CD14-positive monocyte (primary cell): ENCODE measurements around the gene GFRAL. TPM values are rescaled to one million over a fixed set of nuclear protein-coding genes. Genes with fewer than 3 reads are reported as not detected.

Experiments
- DNase-seq, 3 donors: peaks; one replicate each; pipeline ENCODE4 v3.0.0-alpha.2; 2011 to 2022
- H2AFZ ChIP-seq: 2 replicates; pipeline ENCODE4 v1.6.0; 2012; ENCODE audit warnings: mild to moderate bottlenecking, low read depth, low read length, inconsistent platforms; ENCODE audit not compliant: insufficient read depth, poor library complexity, severe bottlenecking
- H3K27ac ChIP-seq, 2 donors: 1 replicate in 1 of 2; 2 replicates in 1 of 2; pipeline ENCODE4 v1.5.1; 2012 to 2013; ENCODE audit warnings: low read length in 2 of 2, control low read depth in 1 of 2, inconsistent platforms in 1 of 2, low read depth in 1 of 2, mild to moderate bottlenecking in 1 of 2
- H3K27me3 ChIP-seq, 2 donors: one replicate each; pipeline versions ENCODE4 v1.6.0 to v1.6.1; 2011 to 2013; ENCODE audit warnings: low read length in 2 of 2; ENCODE audit not compliant: control insufficient read depth in 2 of 2, insufficient read depth in 2 of 2
- H3K36me3 ChIP-seq, 2 donors: replicated peaks in 1 of 2; 1 replicate in 1 of 2; 2 replicates in 1 of 2; pipeline versions ENCODE4 v1.5.1 to v1.6.1; 2012 to 2013; ENCODE audit warnings: low read length in 2 of 2, control low read depth in 1 of 2, inconsistent platforms in 1 of 2, mild to moderate bottlenecking in 1 of 2; ENCODE audit not compliant: insufficient read depth in 2 of 2, control insufficient read depth in 1 of 2
- H3K4me1 ChIP-seq, 2 donors: 1 replicate in 1 of 2; 2 replicates in 1 of 2; pipeline versions ENCODE4 v1.5.1 to v1.6.1; 2012 to 2013; ENCODE audit warnings: low read length in 2 of 2, control low read depth in 1 of 2, inconsistent platforms in 1 of 2, mild to moderate bottlenecking in 1 of 2, moderate library complexity in 1 of 2; ENCODE audit not compliant: insufficient read depth in 2 of 2, control insufficient read depth in 1 of 2
- H3K4me2 ChIP-seq: replicated peaks from 2 replicates; pipeline ENCODE3; 2012; ENCODE audit warnings: low read length, moderate library complexity, mild to moderate bottlenecking; ENCODE audit not compliant: poor library complexity, severe bottlenecking; ENCODE audit errors: extremely low read depth
- H3K4me3 ChIP-seq, 3 experiments: fragments of 200-600 bp in 1 of 3; sonication (generic) in 1 of 3; replicated peaks in 1 of 3; 1 replicate in 2 of 3; 2 replicates in 1 of 3; pipeline ENCODE4 v1.5.1; 2011 to 2013; ENCODE audit warnings: low read length in 3 of 3, mild to moderate bottlenecking in 3 of 3, control low read depth in 2 of 3, low read depth in 2 of 3, inconsistent platforms in 1 of 3, moderate library complexity in 1 of 3
- H3K79me2 ChIP-seq: 2 replicates; pipeline ENCODE4 v1.6.0; 2012; ENCODE audit warnings: mild to moderate bottlenecking, control low read depth, inconsistent platforms, low read length, moderate library complexity; ENCODE audit not compliant: insufficient read depth
- H3K9ac ChIP-seq: 2 replicates; pipeline ENCODE4 v1.6.0; 2017; ENCODE audit warnings: low read length, mild to moderate bottlenecking; ENCODE audit not compliant: insufficient read depth, poor library complexity, severe bottlenecking
- H3K9me3 ChIP-seq, 2 donors: replicated peaks in 1 of 2; 1 replicate in 1 of 2; 2 replicates in 1 of 2; pipeline versions ENCODE4 v1.5.1 to v1.6.1; 2012 to 2013; ENCODE audit warnings: low read length in 2 of 2, control low read depth in 1 of 2; ENCODE audit not compliant: control insufficient read depth in 1 of 2, insufficient read depth in 1 of 2
- H4K20me1 ChIP-seq: 2 replicates; pipeline ENCODE4 v1.6.0; 2012; ENCODE audit warnings: mild to moderate bottlenecking, low read length, control low read depth, moderate library complexity; ENCODE audit not compliant: insufficient read depth
- H3K27ac Mint-ChIP-seq, 7 donors: one replicate each; pipeline ENCODE4 v1.8.0; 2020; ENCODE audit warnings: mild to moderate bottlenecking in 7 of 7, mixed read lengths in 7 of 7, moderate library complexity in 6 of 7, inconsistent platforms in 2 of 7
- H3K27me3 Mint-ChIP-seq, 3 donors: one replicate each; pipeline ENCODE4 v1.8.0; 2021 to 2022; ENCODE audit warnings: low read depth in 3 of 3, mild to moderate bottlenecking in 3 of 3, mixed read lengths in 3 of 3, moderate library complexity in 3 of 3, inconsistent platforms in 1 of 3
- H3K36me3 Mint-ChIP-seq, 2 donors: one replicate each; pipeline ENCODE4 v1.8.0; 2020; ENCODE audit warnings: mixed read lengths in 2 of 2, inconsistent platforms in 1 of 2, mild to moderate bottlenecking in 1 of 2
- H3K4me1 Mint-ChIP-seq: one replicate; pipeline ENCODE4 v1.8.0; 2020; ENCODE audit warnings: mild to moderate bottlenecking, mixed read lengths
- H3K4me3 Mint-ChIP-seq, 2 donors: one replicate each; pipeline ENCODE4 v1.8.0; 2020; ENCODE audit warnings: mild to moderate bottlenecking in 2 of 2, mixed read lengths in 2 of 2, moderate library complexity in 1 of 2
- H3K9me3 Mint-ChIP-seq, 7 donors: one replicate each; pipeline ENCODE4 v1.8.0; 2020 to 2022; ENCODE audit warnings: mixed read lengths in 7 of 7, mild to moderate bottlenecking in 6 of 7, moderate library complexity in 6 of 7, inconsistent platforms in 2 of 7
- CTCF ChIP-seq: fragments of 200-600 bp; IDR thresholded peaks from one replicate; pipeline ENCODE4 v1.8.0; 2022; ENCODE audit warnings: antibody characterized with exemption, mild to moderate bottlenecking
- WGBS: methylation state at CpG from one replicate; pipeline ENCODE4 v1.1.5; 2013; ENCODE audit warnings: missing lambda C conversion rate; ENCODE audit not compliant: insufficient coverage; 5-methylcytosine and 5-hydroxymethylcytosine counted together
- intact Hi-C, 2 donors: fragments of 100-400 bp; cut with micrococcal nuclease; formaldehyde crosslinking; loops; one replicate each; pipeline versions ENCODE4 v1.15.0 to v1.15.1; 2023
- polyA plus RNA-seq, 3 donors: library from polyadenylated mRNA; depleted of rRNA in 1 of 3; unstranded in 2 of 3; stranded (reverse) in 1 of 3; fragments of 300-500 nt in 2 of 3; fragments of >200 nt in 1 of 3; fragmentation: Illumina TruSeq in 2 of 3; gene quantifications; 1 replicate in 2 of 3; 2 replicates in 1 of 3; pipeline ENCODE4 v1.2.3, GENCODE V29; 2012 to 2021

The GFRAL gene
- polyA plus RNA-seq, 3 donors = not detected

DNA sequence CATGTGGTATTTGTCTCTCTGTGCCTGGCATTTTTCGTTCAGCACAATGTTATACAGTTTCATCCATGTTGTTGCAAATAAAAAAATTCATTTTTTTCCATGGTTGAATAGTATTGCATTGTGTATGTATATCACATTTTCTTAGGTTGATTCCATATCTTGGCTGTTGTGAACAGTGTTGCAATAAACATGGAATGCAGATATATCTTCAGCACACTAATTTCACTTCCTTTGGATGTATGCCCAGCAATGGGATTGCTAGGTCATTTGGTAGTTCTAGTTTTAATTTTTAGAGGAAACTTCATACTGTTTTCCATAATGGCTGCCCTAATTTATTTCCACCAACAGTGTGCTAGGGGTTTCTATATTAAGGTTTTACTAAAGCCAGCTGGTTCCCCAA, 52.6 kb downstream of the GFRAL start:
- Histone ChIP-seq H3K9me3 (no peaks in the 10 kb centered on the region), H3K36me3 (no peaks in the 10 kb centered on the region), H3K27ac (no peak overlapping the region), H3K4me2 (no peak overlapping the region), H3K4me3 (no peak overlapping the region), H2AFZ (no peak overlapping the region), H4K20me1 (no peaks in the 10 kb centered on the region), H3K4me1 (no peaks in the 10 kb centered on the region), H3K9ac (no peak overlapping the region), H3K79me2 (no peaks in the 10 kb centered on the region), H3K27me3 (no peaks in the 10 kb centered on the region)
- no peak overlapping the region for H3K27ac Mint-ChIP-seq
- no peak for DNase-seq
- intact Hi-C loops = no loop called here
- no peak overlapping the region for H3K4me3 Mint-ChIP-seq
- H3K9me3 Mint-ChIP-seq = peaks cover 0 to 6% (median 2%) of the 10 kb centered on the region in 7 donors
- no peaks in the 10 kb centered on the region for H3K27me3 Mint-ChIP-seq
- no peak for TF ChIP-seq CTCF
- H3K36me3 Mint-ChIP-seq = no peaks in the 10 kb centered on the region
- H3K4me1 Mint-ChIP-seq = no peaks in the 10 kb centered on the region
- WGBS = no CpG with 5 or more reads among the region's 1 CpG

GRCh38 chr6:55388211-55388610, 60.9 kb downstream of the GFRAL start:
- H3K27me3 Mint-ChIP-seq = peaks cover 0 to 2% (median 0%) of the 10 kb centered on the region in 3 donors
- no peaks in the 10 kb centered on the region for H3K36me3 Mint-ChIP-seq
- Histone ChIP-seq H3K27ac (no peak overlapping the region), H3K79me2 (no peaks in the 10 kb centered on the region), H4K20me1 (no peaks in the 10 kb centered on the region), H3K27me3 (no peaks in the 10 kb centered on the region), H3K4me3 (no peak overlapping the region), H3K4me2 (no peak overlapping the region), H3K36me3 (no peaks in the 10 kb centered on the region), H3K4me1 (no peaks in the 10 kb centered on the region), H2AFZ (no peak overlapping the region), H3K9ac (no peak overlapping the region), H3K9me3 (no peaks in the 10 kb centered on the region)
- no peak overlapping the region for H3K4me3 Mint-ChIP-seq
- H3K27ac Mint-ChIP-seq = no peak overlapping the region
- no peaks in the 10 kb centered on the region for H3K4me1 Mint-ChIP-seq
- 80% methylated on average over 1 of the region's 3 CpGs for WGBS
- intact Hi-C loops = no loop called here
- H3K9me3 Mint-ChIP-seq = peaks cover 0 to 6% (median 0%) of the 10 kb centered on the region in 7 donors
- no peak for TF ChIP-seq CTCF
- DNase-seq = no peak
